GM12864 (cell line): ENCODE data around the gene CCNG1.

Experiments
- DNase-seq: peaks from one replicate; pipeline ENCODE4 v3.0.0-alpha.2; 2011; ENCODE audit warnings: low read depth
- H3K4me3 ChIP-seq: 2 replicates; pipeline ENCODE4 v1.5.1; 2011; ENCODE audit warnings: mild to moderate bottlenecking, low read depth, low read length, control low read depth
- CTCF ChIP-seq: IDR thresholded peaks from 2 replicates; pipeline ENCODE4 v1.5.1; 2011; ENCODE audit warnings: low read depth, mild to moderate bottlenecking, moderate library complexity, low read length, control low read depth, inconsistent platforms; ENCODE audit errors: missing control alignments

CCNG1 gene

GRCh38 chr5:163463063-163463435 is 25.7 kb downstream of the CCNG1 start:
- H3K4me3 ChIP-seq, result no peak overlapping the region
- DNase-seq, result no peak
- no peak for TF ChIP-seq CTCF

- no peak overlapping the region for H3K4me3 ChIP-seq
- TF ChIP-seq CTCF, result no peak
- DNase-seq, result no peak
Measured at GRCh38 chr5:163467682-163468081, 30.3 kb downstream of the CCNG1 start.

- no peak for DNase-seq
- no peak overlapping the region for H3K4me3 ChIP-seq
- no peak for TF ChIP-seq CTCF
Measured at GRCh38 chr5:163473635-163474243, 36.3 kb downstream of the CCNG1 start.

- DNase-seq, result no peak
- TF ChIP-seq CTCF, result no peak
- no peak overlapping the region for H3K4me3 ChIP-seq
Measured at GRCh38 chr5:163475411-163475810, 38.0 kb downstream of the CCNG1 start.

GRCh38 chr5:163478126-163478981 is 41.0 kb downstream of the CCNG1 start:
- no peak overlapping the region for H3K4me3 ChIP-seq
- no peak for DNase-seq
- TF ChIP-seq CTCF, result no peak

GRCh38 chr5:163478982-163479271 is 41.5 kb downstream of the CCNG1 start:
- TF ChIP-seq CTCF, result no peak
- DNase-seq, result no peak
- no peak overlapping the region for H3K4me3 ChIP-seq
